HEK293 (cell line): ENCODE results near the gene ODAD4.

ENCODE experiments used
- CTCF ChIA-PET: fragments of 350-600 bp; formaldehyde crosslinking; extraction: SDS; loops from one replicate; lab custom pipeline; 2021; ENCODE audit warnings: antibody characterized with exemption; lab: Yijun Ruan, JAX
- POLR2A ChIA-PET: fragments of 300-600 bp; formaldehyde crosslinking; extraction: SDS; loops from one replicate; lab custom pipeline; 2020; ENCODE audit warnings: antibody characterized with exemption, inconsistent platforms; lab: Yijun Ruan, JAX
- H3K27ac ChIP-seq: fragments of 200-500 bp; sonication (Bioruptor generic); 2 replicates; pipeline ENCODE4 v1.5.1; 2014; ENCODE audit warnings: low read depth, low read length, control low read depth, inconsistent platforms; ENCODE audit errors: extremely low read depth
- H3K36me3 ChIP-seq, 2 experiments: fragments of 200-500 bp in 1 of 2; sonication (Bioruptor generic) in 1 of 2; 1 replicate in 1 of 2; 2 replicates in 1 of 2; pipeline ENCODE4 v1.5.1; 2014 to 2017; ENCODE audit warnings: inconsistent platforms in 2 of 2, low read length in 2 of 2; ENCODE audit not compliant: control insufficient read depth in 2 of 2, insufficient read depth in 1 of 2
- H3K4me1 ChIP-seq: fragments of 200-500 bp; sonication (Bioruptor generic); 2 replicates; pipeline ENCODE4 v1.5.1; 2014; ENCODE audit warnings: mild to moderate bottlenecking, low read length, inconsistent platforms; ENCODE audit not compliant: control insufficient read depth, insufficient read depth
- H3K4me3 ChIP-seq: 2 replicates; pipeline ENCODE4 v1.5.1; 2011; ENCODE audit warnings: low read depth, mild to moderate bottlenecking, control low read depth, low read length, moderate library complexity
- H3K9me3 ChIP-seq: fragments of 200-500 bp; sonication (Bioruptor generic); 2 replicates; pipeline ENCODE4 v1.5.1; 2014; ENCODE audit warnings: low read depth, low read length, inconsistent platforms; ENCODE audit not compliant: control insufficient read depth, insufficient read depth
- SP7 ChIP-seq: fragments of 450-650 bp; formaldehyde crosslinking; IDR thresholded peaks from 2 replicates; pipeline ENCODE4 v1.5.1; 2016; ENCODE audit warnings: missing biosample characterization, missing genetic modification characterization
- YY2 ChIP-seq: fragments of 450-650 bp; formaldehyde crosslinking; IDR thresholded peaks from 2 replicates; pipeline ENCODE4 v1.5.1; 2016; ENCODE audit warnings: missing biosample characterization, missing genetic modification characterization
- ZIC2 ChIP-seq: fragments of 450-650 bp; formaldehyde crosslinking; IDR thresholded peaks from 2 replicates; pipeline ENCODE4 v1.5.1; 2016; ENCODE audit warnings: missing biosample characterization, missing genetic modification characterization
- ZNF174 ChIP-seq: fragments of 450-650 bp; formaldehyde crosslinking; IDR thresholded peaks from 2 replicates; pipeline ENCODE4 v1.5.0; 2017; ENCODE audit warnings: missing biosample characterization, mild to moderate bottlenecking, missing genetic modification characterization
- ZNF184 ChIP-seq: fragments of 450-650 bp; IDR thresholded peaks from 2 replicates; pipeline ENCODE4 v1.5.1; 2018; ENCODE audit warnings: missing biosample characterization, mild to moderate bottlenecking, missing genetic modification characterization
- ZNF24 ChIP-seq: fragments of 450-650 bp; formaldehyde crosslinking; IDR thresholded peaks from 2 replicates; pipeline ENCODE4 v1.5.1; 2016; ENCODE audit warnings: missing biosample characterization, missing genetic modification characterization
- ZNF274 ChIP-seq, 2 experiments: fragments of 200-500 bp in 1 of 2; fragments of 450-650 bp in 1 of 2; sonication (Bioruptor generic) in 1 of 2; formaldehyde crosslinking in 1 of 2; IDR thresholded peaks; 2 replicates each; pipeline versions ENCODE4 v1.5.1 to v1.6.1; 2014 to 2016; ENCODE audit warnings: borderline replicate concordance in 1 of 2, inconsistent platforms in 1 of 2, low read length in 1 of 2, missing biosample characterization in 1 of 2, missing genetic modification characterization in 1 of 2
- ZNF426 ChIP-seq: fragments of 450-650 bp; formaldehyde crosslinking; IDR thresholded peaks from 2 replicates; pipeline ENCODE4 v1.5.1; 2017; ENCODE audit warnings: missing biosample characterization, missing genetic modification characterization, mild to moderate bottlenecking, inconsistent platforms, moderate library complexity
- ZNF548 ChIP-seq: fragments of 450-650 bp; formaldehyde crosslinking; IDR thresholded peaks from 2 replicates; pipeline ENCODE4 v1.5.1; 2016; ENCODE audit warnings: missing biosample characterization, missing genetic modification characterization
- ZNF654 ChIP-seq: fragments of 450-650 bp; formaldehyde crosslinking; IDR thresholded peaks from 2 replicates; pipeline ENCODE4 v1.5.1; 2016; ENCODE audit warnings: low read depth, missing biosample characterization, missing genetic modification characterization
- ZNF830 ChIP-seq: fragments of 450-650 bp; IDR thresholded peaks from 2 replicates; pipeline ENCODE4 v1.5.0; 2018; ENCODE audit warnings: missing biosample characterization, missing genetic modification characterization, low read depth, mild to moderate bottlenecking, moderate library complexity
- ZSCAN16 ChIP-seq: fragments of 450-650 bp; formaldehyde crosslinking; IDR thresholded peaks from 2 replicates; pipeline ENCODE4 v1.5.1; 2016; ENCODE audit warnings: missing biosample characterization, missing genetic modification characterization
- ZSCAN30 ChIP-seq: fragments of 450-650 bp; IDR thresholded peaks from 2 replicates; pipeline ENCODE4 v1.5.1; 2018; ENCODE audit warnings: missing biosample characterization, mild to moderate bottlenecking, missing genetic modification characterization, moderate library complexity
- TF ChIP-seq, protein P1 (sequence below): fragments of 450-650 bp; formaldehyde crosslinking; conservative IDR thresholded peaks from 2 replicates; pipeline ENCODE4 v1.5.1; 2016; ENCODE audit warnings: low read depth, missing biosample characterization, missing genetic modification characterization
- TF ChIP-seq, protein P2 (sequence below): fragments of 450-650 bp; formaldehyde crosslinking; IDR thresholded peaks from 2 replicates; pipeline ENCODE4; 2016; ENCODE audit warnings: missing biosample characterization, missing genetic modification characterization
- TF ChIP-seq, protein P3 (sequence below): fragments of 450-650 bp; formaldehyde crosslinking; IDR thresholded peaks from 2 replicates; pipeline ENCODE4 v1.5.1; 2016; ENCODE audit warnings: missing biosample characterization, missing genetic modification characterization
- TF ChIP-seq, protein P4 (sequence below): sonication (generic); formaldehyde crosslinking; IDR thresholded peaks from 2 replicates; pipeline ENCODE4 v1.8.1; 2022; ENCODE audit warnings: mild to moderate bottlenecking, moderate library complexity, missing genetic modification reagents
- TF ChIP-seq, protein P5 (sequence below): fragments of 450-650 bp; formaldehyde crosslinking; IDR thresholded peaks from 2 replicates; pipeline ENCODE4 v1.5.1; 2016; ENCODE audit warnings: missing biosample characterization, missing genetic modification characterization

The ODAD4 gene

DNA sequence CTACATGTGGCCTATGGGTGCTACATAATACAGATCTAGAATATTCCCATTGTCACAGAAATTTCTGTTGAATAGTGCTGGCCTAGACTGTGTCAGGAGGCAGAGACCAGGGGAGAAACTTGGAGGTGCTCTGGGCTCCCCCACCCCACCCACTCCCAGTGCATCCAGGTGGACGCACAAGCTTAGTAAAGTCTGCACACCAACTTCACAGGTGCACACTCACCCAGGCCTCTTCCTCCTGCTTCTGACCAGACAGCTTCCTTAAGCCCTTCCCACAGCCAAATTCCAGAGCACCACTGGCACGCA, 28.6 kb downstream of the ODAD4 start:
- Histone ChIP-seq H3K4me1 (peaks cover 4% of the 10 kb centered on the region; the same call in 1 of the 2 replicates), H3K27ac (0 out of 2 replicates have a peak overlapping the region, but pooled peaks have one; percentile 4), H3K36me3 (peaks cover 0 to 5% of the 10 kb centered on the region in 2 experiments; a peak in 2 of 3 replicates), H3K4me3 (no peak overlapping the region), H3K9me3 (no peaks in the 10 kb centered on the region)
- ChIA-PET POLR2A (interaction anchor here (0.9 to 3.5 kb wide), 7 partner anchors 29 to 271 kb away, joined by 3 to 25 read pairs (median 4); partner anchors contain the start of genes ACLY, EIF1, HAP1 and ODAD4), CTCF (interaction anchor here (0.5 to 12.1 kb wide), 25 partner anchors 10 to 444 kb away, joined by 3 to 142 read pairs (median 5); partner anchors contain the start of genes ACLY, DNAJC7, NKIRAS2 and ODAD4)
- TF ChIP-seq ZNF274 (IDR thresholded peaks at IDR 0.05; ENCODE audit: low read length) (no peak), ZNF274 (tag by site-specific recombination; IDR thresholded peaks at IDR 0.05; ENCODE audit: borderline replicate concordance) (no peak), ZNF654 (no peak), ZNF184 (tag by site-specific recombination) (no peak)

DNA sequence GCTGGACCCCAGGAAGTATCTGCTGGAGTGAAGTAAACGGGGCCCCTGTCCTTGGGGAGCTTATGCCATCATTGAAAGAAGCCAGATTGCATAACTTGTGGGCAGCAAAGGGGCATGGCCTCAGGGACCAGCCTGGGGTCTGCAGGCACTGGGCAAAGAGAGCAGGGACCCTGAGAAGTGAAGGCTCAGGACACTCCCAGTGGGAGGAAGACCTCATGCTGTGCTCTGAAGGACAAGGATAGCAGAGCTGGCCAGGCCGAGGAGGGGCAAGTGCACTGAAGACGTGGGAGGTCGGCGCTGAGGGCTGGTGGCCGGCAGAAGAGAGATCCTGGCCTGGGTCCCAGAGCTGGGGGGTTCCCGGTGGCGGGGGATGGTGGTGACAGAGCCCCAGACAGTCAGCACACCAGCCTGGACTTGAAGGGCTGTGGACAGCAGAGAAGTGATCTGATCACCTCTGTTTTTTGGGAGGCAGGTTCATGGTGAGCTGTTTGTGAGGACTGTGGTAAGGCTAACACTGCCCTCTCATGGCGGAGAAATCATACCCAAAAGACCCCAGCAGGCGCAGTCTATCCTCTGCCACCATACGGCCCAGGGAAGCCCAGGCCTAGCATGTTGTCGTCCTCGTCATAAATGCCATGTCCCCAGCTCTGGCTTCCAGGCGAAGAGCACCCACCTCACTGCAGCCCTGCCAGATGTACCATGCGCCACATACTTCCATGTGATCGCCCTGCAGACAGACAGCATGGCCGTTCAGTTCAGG, 29.1 kb downstream of the ODAD4 start:
- ChIA-PET CTCF (interaction anchor here (0.5 to 12.1 kb wide), 36 partner anchors 10 to 568 kb away, joined by 3 to 142 read pairs (median 4); partner anchors contain the start of genes ACLY, DHX58, DNAJC7 and NKIRAS2), POLR2A (interaction anchor here (0.9 to 3.5 kb wide), 7 partner anchors 30 to 271 kb away, joined by 3 to 25 read pairs (median 4); partner anchors contain the start of genes ACLY, EIF1, HAP1 and ODAD4)
- Histone ChIP-seq H3K4me3 (no peak overlapping the region), H3K36me3 (peaks cover 0 to 5% of the 10 kb centered on the region in 2 experiments; a peak in 2 of 3 replicates), H3K4me1 (peaks cover 4% of the 10 kb centered on the region; the same call in 1 of the 2 replicates), H3K27ac (0 out of 2 replicates have a peak overlapping the region, but pooled peaks have one; percentile 4), H3K9me3 (no peaks in the 10 kb centered on the region)
- peak; percentile 93 for TF ChIP-seq ZSCAN16
- TF ChIP-seq ZNF174 = no peak
- TF ChIP-seq ZNF548 (tag by site-specific recombination) = no peak
- TF ChIP-seq, protein P1, sequence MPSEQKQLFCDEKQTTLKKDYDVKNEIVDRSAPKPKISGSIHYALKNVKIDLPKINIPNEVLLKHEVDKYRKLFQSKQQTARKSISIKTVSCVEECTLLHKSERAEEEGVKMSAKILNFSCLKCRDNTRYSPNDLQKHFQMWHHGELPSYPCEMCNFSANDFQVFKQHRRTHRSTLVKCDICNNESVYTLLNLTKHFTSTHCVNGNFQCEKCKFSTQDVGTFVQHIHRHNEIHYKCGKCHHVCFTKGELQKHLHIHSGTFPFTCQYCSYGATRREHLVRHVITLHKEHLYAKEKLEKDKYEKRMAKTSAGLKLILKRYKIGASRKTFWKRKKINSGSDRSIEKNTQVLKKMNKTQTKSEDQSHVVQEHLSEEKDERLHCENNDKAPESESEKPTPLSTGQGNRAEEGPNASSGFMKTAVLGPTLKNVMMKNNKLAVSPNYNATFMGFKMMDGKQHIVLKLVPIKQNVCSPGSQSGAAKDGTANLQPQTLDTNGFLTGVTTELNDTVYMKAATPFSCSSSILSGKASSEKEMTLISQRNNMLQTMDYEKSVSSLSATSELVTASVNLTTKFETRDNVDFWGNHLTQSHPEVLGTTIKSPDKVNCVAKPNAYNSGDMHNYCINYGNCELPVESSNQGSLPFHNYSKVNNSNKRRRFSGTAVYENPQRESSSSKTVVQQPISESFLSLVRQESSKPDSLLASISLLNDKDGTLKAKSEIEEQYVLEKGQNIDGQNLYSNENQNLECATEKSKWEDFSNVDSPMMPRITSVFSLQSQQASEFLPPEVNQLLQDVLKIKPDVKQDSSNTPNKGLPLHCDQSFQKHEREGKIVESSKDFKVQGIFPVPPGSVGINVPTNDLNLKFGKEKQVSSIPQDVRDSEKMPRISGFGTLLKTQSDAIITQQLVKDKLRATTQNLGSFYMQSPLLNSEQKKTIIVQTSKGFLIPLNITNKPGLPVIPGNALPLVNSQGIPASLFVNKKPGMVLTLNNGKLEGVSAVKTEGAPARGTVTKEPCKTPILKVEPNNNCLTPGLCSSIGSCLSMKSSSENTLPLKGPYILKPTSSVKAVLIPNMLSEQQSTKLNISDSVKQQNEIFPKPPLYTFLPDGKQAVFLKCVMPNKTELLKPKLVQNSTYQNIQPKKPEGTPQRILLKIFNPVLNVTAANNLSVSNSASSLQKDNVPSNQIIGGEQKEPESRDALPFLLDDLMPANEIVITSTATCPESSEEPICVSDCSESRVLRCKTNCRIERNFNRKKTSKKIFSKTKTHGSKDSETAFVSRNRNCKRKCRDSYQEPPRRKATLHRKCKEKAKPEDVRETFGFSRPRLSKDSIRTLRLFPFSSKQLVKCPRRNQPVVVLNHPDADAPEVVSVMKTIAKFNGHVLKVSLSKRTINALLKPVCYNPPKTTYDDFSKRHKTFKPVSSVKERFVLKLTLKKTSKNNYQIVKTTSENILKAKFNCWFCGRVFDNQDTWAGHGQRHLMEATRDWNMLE (tag by site-specific recombination) = no peak
- TF ChIP-seq, protein P2, sequence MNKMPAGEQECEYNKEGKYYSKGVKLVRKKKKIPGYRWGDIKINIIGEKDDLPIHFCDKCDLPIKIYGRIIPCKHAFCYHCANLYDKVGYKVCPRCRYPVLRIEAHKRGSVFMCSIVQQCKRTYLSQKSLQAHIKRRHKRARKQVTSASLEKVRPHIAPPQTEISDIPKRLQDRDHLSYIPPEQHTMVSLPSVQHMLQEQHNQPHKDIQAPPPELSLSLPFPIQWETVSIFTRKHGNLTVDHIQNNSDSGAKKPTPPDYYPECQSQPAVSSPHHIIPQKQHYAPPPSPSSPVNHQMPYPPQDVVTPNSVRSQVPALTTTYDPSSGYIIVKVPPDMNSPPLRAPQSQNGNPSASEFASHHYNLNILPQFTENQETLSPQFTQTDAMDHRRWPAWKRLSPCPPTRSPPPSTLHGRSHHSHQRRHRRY (tag by site-specific recombination) = no peak
- TF ChIP-seq, protein P3, sequence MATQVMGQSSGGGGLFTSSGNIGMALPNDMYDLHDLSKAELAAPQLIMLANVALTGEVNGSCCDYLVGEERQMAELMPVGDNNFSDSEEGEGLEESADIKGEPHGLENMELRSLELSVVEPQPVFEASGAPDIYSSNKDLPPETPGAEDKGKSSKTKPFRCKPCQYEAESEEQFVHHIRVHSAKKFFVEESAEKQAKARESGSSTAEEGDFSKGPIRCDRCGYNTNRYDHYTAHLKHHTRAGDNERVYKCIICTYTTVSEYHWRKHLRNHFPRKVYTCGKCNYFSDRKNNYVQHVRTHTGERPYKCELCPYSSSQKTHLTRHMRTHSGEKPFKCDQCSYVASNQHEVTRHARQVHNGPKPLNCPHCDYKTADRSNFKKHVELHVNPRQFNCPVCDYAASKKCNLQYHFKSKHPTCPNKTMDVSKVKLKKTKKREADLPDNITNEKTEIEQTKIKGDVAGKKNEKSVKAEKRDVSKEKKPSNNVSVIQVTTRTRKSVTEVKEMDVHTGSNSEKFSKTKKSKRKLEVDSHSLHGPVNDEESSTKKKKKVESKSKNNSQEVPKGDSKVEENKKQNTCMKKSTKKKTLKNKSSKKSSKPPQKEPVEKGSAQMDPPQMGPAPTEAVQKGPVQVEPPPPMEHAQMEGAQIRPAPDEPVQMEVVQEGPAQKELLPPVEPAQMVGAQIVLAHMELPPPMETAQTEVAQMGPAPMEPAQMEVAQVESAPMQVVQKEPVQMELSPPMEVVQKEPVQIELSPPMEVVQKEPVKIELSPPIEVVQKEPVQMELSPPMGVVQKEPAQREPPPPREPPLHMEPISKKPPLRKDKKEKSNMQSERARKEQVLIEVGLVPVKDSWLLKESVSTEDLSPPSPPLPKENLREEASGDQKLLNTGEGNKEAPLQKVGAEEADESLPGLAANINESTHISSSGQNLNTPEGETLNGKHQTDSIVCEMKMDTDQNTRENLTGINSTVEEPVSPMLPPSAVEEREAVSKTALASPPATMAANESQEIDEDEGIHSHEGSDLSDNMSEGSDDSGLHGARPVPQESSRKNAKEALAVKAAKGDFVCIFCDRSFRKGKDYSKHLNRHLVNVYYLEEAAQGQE (tag by site-specific recombination) = 0 out of 2 replicates have a peak, but pooled peaks have one; percentile 15
- no peak for TF ChIP-seq SP7 (tag by site-specific recombination)
- no peak for TF ChIP-seq ZSCAN30
- TF ChIP-seq ZNF426 (tag by site-specific recombination) = no peak
- TF ChIP-seq, protein P4, sequence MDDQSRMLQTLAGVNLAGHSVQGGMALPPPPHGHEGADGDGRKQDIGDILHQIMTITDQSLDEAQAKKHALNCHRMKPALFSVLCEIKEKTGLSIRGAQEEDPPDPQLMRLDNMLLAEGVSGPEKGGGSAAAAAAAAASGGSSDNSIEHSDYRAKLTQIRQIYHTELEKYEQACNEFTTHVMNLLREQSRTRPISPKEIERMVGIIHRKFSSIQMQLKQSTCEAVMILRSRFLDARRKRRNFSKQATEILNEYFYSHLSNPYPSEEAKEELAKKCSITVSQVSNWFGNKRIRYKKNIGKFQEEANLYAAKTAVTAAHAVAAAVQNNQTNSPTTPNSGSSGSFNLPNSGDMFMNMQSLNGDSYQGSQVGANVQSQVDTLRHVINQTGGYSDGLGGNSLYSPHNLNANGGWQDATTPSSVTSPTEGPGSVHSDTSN (CRISPR knock-in tag) = no peak
- TF ChIP-seq YY2 (tag by site-specific recombination) = no peak
- TF ChIP-seq ZIC2 (tag by site-specific recombination) = peak; percentile 62
- no peak for TF ChIP-seq ZNF24 (tag by site-specific recombination)
- TF ChIP-seq ZNF830 (tag by site-specific recombination) = no peak
- TF ChIP-seq, protein P5, sequence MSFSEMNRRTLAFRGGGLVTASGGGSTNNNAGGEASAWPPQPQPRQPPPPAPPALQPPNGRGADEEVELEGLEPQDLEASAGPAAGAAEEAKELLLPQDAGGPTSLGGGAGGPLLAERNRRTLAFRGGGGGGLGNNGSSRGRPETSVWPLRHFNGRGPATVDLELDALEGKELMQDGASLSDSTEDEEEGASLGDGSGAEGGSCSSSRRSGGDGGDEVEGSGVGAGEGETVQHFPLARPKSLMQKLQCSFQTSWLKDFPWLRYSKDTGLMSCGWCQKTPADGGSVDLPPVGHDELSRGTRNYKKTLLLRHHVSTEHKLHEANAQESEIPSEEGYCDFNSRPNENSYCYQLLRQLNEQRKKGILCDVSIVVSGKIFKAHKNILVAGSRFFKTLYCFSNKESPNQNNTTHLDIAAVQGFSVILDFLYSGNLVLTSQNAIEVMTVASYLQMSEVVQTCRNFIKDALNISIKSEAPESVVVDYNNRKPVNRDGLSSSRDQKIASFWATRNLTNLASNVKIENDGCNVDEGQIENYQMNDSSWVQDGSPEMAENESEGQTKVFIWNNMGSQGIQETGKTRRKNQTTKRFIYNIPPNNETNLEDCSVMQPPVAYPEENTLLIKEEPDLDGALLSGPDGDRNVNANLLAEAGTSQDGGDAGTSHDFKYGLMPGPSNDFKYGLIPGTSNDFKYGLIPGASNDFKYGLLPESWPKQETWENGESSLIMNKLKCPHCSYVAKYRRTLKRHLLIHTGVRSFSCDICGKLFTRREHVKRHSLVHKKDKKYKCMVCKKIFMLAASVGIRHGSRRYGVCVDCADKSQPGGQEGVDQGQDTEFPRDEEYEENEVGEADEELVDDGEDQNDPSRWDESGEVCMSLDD = no peak
